Gastroesophageal sphincter (tissue), 3 donors: ENCODE data around the gene KCNJ10.

Experiments
- CTCF ChIP-seq, 4 experiments: fragments of 200-600 bp in 2 of 4; fragments of 450-650 bp in 2 of 4; sonication (generic) in 1 of 4; IDR thresholded peaks; one replicate each; pipeline ENCODE4 v1.5.1; 2017 to 2019; ENCODE audit warnings: antibody characterized with exemption in 4 of 4, mild to moderate bottlenecking in 2 of 4, moderate library complexity in 2 of 4
- EP300 ChIP-seq: sonication (generic); formaldehyde crosslinking; IDR thresholded peaks from one replicate; pipeline ENCODE4 v1.6.1; 2017; ENCODE audit warnings: antibody characterized with exemption, mild to moderate bottlenecking
- POLR2A ChIP-seq, 2 donors: fragments of 450-650 bp; IDR thresholded peaks; one replicate each; pipeline ENCODE4 v1.6.1; 2017; ENCODE audit warnings: antibody characterized with exemption in 2 of 2, mild to moderate bottlenecking in 2 of 2, moderate library complexity in 1 of 2
- POLR2AphosphoS5 ChIP-seq: sonication (generic); formaldehyde crosslinking; IDR thresholded peaks from one replicate; pipeline ENCODE4 v1.6.1; 2017; ENCODE audit warnings: antibody characterized with exemption

DNA sequence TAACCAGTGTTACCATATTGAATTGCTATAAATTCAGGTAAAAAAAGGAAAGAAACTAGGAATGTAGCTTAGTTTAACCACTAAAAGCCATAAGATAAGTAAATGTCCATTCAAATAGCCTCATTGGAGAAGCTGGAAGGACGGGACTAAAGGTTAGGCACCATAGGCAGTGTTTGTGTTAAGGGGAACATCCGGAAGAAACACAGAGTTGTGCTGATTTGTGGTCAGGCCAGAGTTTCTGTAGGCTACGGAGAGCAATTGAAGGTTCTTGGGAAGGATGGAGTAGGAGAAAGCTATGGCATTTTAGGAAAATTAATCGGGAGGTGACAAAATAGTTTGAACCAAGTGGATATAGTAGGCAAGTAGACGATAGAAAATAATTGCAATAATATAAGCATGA is 1.3 kb upstream of the KCNJ10 start:
- TF ChIP-seq CTCF (IDR thresholded peaks at IDR 0.05) (no peak), EP300 (no peak), POLR2A (IDR thresholded peaks at IDR 0.05) (no peak), POLR2AphosphoS5 (no peak)
